ENCODE data around the gene TMEM235.
"Not testable (repeated sequence)": the region's sequence is repeated elsewhere in the genome, so short reads cannot be mapped to it uniquely, and the experiment has no call there.

The TMEM235 gene

DNA sequence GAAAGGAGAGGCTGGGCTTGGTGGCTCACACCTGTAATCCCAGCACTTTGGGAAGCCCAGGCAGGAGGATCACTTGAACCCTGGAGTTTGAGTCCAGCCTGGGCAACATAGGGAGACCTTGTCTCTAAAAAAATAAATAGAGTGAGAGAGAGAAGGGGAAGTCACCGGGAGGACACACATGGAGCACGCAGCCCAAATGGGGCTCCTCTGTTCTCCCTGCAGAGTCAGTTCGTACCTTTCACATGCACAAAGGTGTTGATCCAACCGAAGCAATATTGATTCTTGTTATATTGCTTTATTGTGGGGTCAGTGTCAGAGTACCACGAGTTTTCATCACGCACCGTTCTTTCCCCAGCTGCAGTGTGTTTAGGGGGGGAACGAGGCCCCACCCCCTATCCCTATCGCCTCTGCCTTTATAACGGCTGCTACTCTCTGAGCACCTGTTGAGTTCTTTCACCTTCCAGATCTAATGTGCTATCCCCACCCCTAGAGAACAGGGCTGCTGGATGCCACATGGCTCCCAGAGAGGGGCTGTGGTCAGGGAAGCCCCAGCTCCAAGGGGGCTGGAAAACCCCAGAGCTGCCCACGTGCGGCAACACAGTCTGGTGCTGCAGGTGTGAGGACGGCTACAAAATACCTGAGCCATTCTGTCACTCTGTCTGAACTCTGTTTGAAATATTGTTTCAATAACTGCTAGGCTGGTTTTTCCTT, 1.0 kb upstream of the TMEM235 start:
- H3K27me3 ChIP-seq (ENCODE audit: control insufficient read depth in 1 of 2, insufficient read depth in 2 of 2, low read length in 2 of 2) = peaks cover 33 to 34% of the 10 kb centered on the region in 2 donors
- no peak overlapping the region for H3K9ac ChIP-seq (ENCODE audit: low read depth in 1 of 2, low read length in 2 of 2)
- H3K36me3 ChIP-seq (ENCODE audit: control insufficient read depth in 1 of 2, insufficient read depth in 2 of 2, low read length in 2 of 2) = no peaks in the 10 kb centered on the region
- H3K4me3 ChIP-seq (ENCODE audit: low read depth in 1 of 2, low read length in 2 of 2) = no peak overlapping the region
- peaks cover 0 to 6% of the 10 kb centered on the region in 2 donors for H3K4me1 ChIP-seq (ENCODE audit: control insufficient read depth in 1 of 2, insufficient read depth in 2 of 2, low read length in 2 of 2)
- no peaks in the 10 kb centered on the region for H3K9me3 ChIP-seq (ENCODE audit: control insufficient read depth in 1 of 2, low read length in 2 of 2)
- no peak overlapping the region for H3K27ac ChIP-seq (ENCODE audit: low read depth, low read length)

DNA sequence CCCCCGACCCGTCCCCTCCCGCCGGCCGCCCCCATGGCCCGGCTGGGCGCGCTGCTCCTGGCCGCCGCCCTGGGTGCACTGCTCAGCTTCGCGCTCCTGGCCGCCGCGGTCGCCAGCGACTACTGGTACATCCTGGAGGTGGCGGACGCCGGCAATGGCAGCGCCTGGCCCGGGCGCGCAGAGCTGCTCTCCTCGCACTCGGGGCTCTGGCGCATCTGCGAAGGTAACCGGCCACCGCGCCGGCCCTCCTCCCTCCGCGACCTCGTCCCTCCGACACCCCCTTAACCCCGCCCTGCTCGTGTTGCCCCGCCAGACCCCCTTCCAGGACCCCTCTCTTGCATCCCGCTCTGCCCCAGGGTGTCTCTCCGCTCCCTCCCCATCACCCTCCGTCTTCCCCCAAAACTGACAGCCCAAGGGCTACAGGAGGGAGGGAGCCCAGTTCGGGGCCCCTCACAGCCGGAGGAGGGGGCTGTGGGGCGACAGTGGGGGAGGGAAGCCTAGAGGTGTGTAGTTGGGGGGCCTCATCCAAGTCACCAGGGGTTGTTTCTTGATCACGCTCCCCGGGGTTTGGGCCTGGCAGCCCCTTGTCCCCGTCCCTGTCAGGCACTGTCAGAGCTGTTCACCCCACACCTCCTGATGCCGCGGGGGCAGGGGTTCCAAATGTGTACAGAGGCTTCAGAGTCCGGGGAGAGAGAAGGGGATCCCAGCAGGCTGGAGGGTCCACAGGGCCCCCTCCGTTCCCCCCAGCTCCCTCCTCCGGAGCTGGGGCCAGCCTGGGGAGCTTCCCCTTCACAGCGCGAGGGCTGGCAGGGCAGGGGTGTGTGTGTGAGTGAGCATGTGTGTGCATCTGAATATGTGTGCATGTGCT, 794 bp downstream of the TMEM235 start:
- no peaks in the 10 kb centered on the region for H3K9me3 ChIP-seq (ENCODE audit: control insufficient read depth in 1 of 2, low read length in 2 of 2)
- H3K9ac ChIP-seq (ENCODE audit: low read depth in 1 of 2, low read length in 2 of 2) = no peak overlapping the region
- no peaks in the 10 kb centered on the region for H3K4me1 ChIP-seq (ENCODE audit: control insufficient read depth in 1 of 2, insufficient read depth in 2 of 2, low read length in 2 of 2)
- no peak overlapping the region for H3K27ac ChIP-seq (ENCODE audit: low read depth, low read length)
- peaks cover 31 to 33% of the 10 kb centered on the region in 2 donors for H3K27me3 ChIP-seq (ENCODE audit: control insufficient read depth in 1 of 2, insufficient read depth in 2 of 2, low read length in 2 of 2)
- no peak overlapping the region for H3K4me3 ChIP-seq (ENCODE audit: low read depth in 1 of 2, low read length in 2 of 2)
- no peaks in the 10 kb centered on the region for H3K36me3 ChIP-seq (ENCODE audit: control insufficient read depth in 1 of 2, insufficient read depth in 2 of 2, low read length in 2 of 2)

DNA sequence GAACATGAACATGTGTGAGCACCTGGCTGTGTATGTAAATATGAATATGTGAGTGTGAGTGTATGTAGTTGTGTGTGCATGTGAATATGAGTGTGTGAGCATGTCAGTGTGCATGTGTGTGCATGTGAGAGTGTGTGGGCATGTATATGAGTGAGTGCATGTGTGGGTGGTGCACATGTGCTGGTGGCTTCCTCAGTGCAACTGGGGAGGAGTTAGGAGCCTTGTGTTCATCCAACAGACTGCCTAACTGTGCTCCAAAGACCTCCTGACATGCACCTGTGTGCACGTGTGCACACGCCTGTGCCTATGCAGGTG, 1.4 kb downstream of the TMEM235 start:
- no peak overlapping the region for H3K27ac ChIP-seq (ENCODE audit: low read depth, low read length)
- peaks cover 27 to 33% of the 10 kb centered on the region in 2 donors for H3K27me3 ChIP-seq (ENCODE audit: control insufficient read depth in 1 of 2, insufficient read depth in 2 of 2, low read length in 2 of 2)
- H3K4me1 ChIP-seq (ENCODE audit: control insufficient read depth in 1 of 2, insufficient read depth in 2 of 2, low read length in 2 of 2) = no peaks in the 10 kb centered on the region
- H3K9ac ChIP-seq (ENCODE audit: low read depth in 1 of 2, low read length in 2 of 2) = no peak overlapping the region
- H3K9me3 ChIP-seq (ENCODE audit: control insufficient read depth in 1 of 2, low read length in 2 of 2) = no peaks in the 10 kb centered on the region
- H3K4me3 ChIP-seq (ENCODE audit: low read depth in 1 of 2, low read length in 2 of 2) = no peak overlapping the region
- no peaks in the 10 kb centered on the region for H3K36me3 ChIP-seq (ENCODE audit: control insufficient read depth in 1 of 2, insufficient read depth in 2 of 2, low read length in 2 of 2)

DNA sequence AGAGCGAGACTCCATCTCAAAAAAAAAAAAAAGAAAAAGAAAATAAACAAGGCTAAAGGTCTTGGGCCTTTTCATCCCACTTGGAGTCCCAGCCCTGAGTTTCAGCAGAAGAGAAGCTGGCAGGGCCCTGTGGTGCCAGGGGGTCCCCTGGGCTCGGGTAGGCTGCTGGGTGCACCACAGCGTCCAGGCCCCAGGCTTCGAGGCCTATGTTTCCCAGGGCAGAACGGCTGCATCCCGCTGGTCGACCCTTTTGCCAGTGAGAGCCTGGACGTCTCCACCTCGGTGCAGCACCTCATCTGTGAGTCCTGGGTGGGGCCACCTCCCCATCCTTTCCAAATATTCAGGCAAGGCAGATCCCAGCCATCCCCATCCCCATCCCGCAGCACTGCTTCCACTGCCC, 2.2 kb downstream of the TMEM235 start:
- H3K27ac ChIP-seq (ENCODE audit: low read depth, low read length) = no peak overlapping the region
- no peaks in the 10 kb centered on the region for H3K36me3 ChIP-seq (ENCODE audit: control insufficient read depth in 1 of 2, insufficient read depth in 2 of 2, low read length in 2 of 2)
- no peak overlapping the region for H3K9ac ChIP-seq (ENCODE audit: low read depth in 1 of 2, low read length in 2 of 2)
- peaks cover 26 to 30% of the 10 kb centered on the region in 2 donors for H3K27me3 ChIP-seq (ENCODE audit: control insufficient read depth in 1 of 2, insufficient read depth in 2 of 2, low read length in 2 of 2)
- no peaks in the 10 kb centered on the region for H3K9me3 ChIP-seq (ENCODE audit: control insufficient read depth in 1 of 2, low read length in 2 of 2)
- no peak overlapping the region for H3K4me3 ChIP-seq (ENCODE audit: low read depth in 1 of 2, low read length in 2 of 2)
- H3K4me1 ChIP-seq (ENCODE audit: control insufficient read depth in 1 of 2, insufficient read depth in 2 of 2, low read length in 2 of 2) = no peaks in the 10 kb centered on the region

DNA sequence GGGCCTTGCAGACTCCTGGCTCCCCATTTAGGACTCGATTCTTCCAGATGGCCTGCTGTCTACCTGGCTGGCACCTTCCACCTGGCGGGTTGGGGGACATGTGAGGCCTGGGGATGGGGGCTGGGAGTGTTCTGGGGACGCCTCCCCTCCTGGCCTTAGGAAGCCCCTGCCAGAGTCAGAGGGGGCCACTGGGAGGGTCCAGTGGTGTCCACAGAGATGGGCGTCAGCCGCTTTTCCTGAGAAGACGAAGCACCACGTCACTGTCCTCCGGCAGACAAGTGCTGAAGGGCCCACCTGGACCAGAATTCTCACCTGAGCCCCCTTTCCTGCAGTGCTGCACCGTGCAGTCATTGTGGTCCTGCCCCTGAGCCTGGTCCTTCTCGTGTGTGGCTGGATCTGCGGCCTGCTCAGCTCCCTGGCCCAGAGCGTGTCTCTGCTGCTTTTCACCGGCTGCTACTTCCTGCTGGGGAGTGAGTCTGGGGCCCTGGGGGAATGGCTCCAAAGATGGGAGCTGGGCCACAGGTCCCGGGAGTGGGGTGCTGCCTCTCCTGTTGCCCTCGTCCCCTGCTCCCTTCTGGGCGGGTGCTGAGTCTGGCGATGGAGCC, 2.9 kb downstream of the TMEM235 start:
- H3K9ac ChIP-seq (ENCODE audit: low read depth in 1 of 2, low read length in 2 of 2) = no peak overlapping the region
- H3K27ac ChIP-seq (ENCODE audit: low read depth, low read length) = no peak overlapping the region
- H3K9me3 ChIP-seq (ENCODE audit: control insufficient read depth in 1 of 2, low read length in 2 of 2) = no peaks in the 10 kb centered on the region
- no peaks in the 10 kb centered on the region for H3K4me1 ChIP-seq (ENCODE audit: control insufficient read depth in 1 of 2, insufficient read depth in 2 of 2, low read length in 2 of 2)
- no peak overlapping the region for H3K4me3 ChIP-seq (ENCODE audit: low read depth in 1 of 2, low read length in 2 of 2)
- peaks cover 25 to 29% of the 10 kb centered on the region in 2 donors for H3K27me3 ChIP-seq (ENCODE audit: control insufficient read depth in 1 of 2, insufficient read depth in 2 of 2, low read length in 2 of 2)
- H3K36me3 ChIP-seq (ENCODE audit: control insufficient read depth in 1 of 2, insufficient read depth in 2 of 2, low read length in 2 of 2) = no peaks in the 10 kb centered on the region

DNA sequence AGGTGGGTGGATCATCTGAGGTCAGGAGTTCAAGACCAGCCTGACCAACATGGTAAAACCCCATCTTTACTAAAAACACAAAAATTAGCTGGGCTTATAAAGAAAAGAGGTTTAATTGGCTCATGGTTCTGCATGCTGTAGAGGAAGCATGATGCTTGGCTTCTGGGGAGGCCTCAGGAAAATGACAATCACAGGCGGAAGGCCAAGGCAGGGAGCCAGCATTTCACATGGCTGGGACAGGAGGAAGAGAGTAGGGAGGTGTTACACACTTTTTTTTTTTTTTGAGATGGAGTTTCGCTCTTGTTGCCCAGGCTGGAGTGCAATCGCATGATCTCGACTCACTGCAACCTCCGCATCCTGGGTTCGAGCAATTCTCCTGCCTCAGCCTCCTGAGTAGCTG, 3.6 kb downstream of the TMEM235 start:
- H3K27me3 ChIP-seq (ENCODE audit: control insufficient read depth in 1 of 2, insufficient read depth in 2 of 2, low read length in 2 of 2) = peaks cover 25 to 28% of the 10 kb centered on the region in 2 donors
- H3K9ac ChIP-seq (ENCODE audit: low read depth in 1 of 2, low read length in 2 of 2); H3K9me3 ChIP-seq (ENCODE audit: control insufficient read depth in 1 of 2, low read length in 2 of 2); H3K36me3 ChIP-seq (ENCODE audit: control insufficient read depth in 1 of 2, insufficient read depth in 2 of 2, low read length in 2 of 2); H3K4me1 ChIP-seq (ENCODE audit: control insufficient read depth in 1 of 2, insufficient read depth in 2 of 2, low read length in 2 of 2); H3K27ac ChIP-seq (ENCODE audit: low read depth, low read length); H3K4me3 ChIP-seq (ENCODE audit: low read depth in 1 of 2, low read length in 2 of 2): not testable (repeated sequence)

DNA sequence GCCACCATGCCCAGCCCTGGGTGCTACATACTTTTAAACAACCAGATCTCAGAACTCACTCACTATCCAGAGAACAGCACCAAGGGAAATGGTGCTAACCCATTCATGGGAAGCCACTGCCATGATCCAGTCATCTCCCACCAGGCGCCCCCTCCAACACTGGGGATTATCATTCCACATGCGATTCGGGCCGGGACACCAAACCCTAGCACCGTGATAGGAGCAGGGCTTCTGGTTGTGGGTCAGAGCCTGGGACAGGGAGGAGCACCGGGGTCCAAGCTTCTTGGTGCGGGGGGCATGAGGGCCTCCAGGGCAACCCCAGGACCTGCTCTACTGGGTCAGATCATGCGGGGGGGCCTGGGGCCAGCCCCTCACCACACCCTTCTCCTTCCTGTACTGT, 4.5 kb downstream of the TMEM235 start:
- no peak overlapping the region for H3K27ac ChIP-seq (ENCODE audit: low read depth, low read length)
- peaks cover 17 to 20% of the 10 kb centered on the region in 2 donors for H3K27me3 ChIP-seq (ENCODE audit: control insufficient read depth in 1 of 2, insufficient read depth in 2 of 2, low read length in 2 of 2)
- H3K4me3 ChIP-seq (ENCODE audit: low read depth in 1 of 2, low read length in 2 of 2) = no peak overlapping the region
- H3K9ac ChIP-seq (ENCODE audit: low read depth in 1 of 2, low read length in 2 of 2) = no peak overlapping the region
- H3K9me3 ChIP-seq (ENCODE audit: control insufficient read depth in 1 of 2, low read length in 2 of 2) = no peaks in the 10 kb centered on the region
- no peaks in the 10 kb centered on the region for H3K4me1 ChIP-seq (ENCODE audit: control insufficient read depth in 1 of 2, insufficient read depth in 2 of 2, low read length in 2 of 2)
- H3K36me3 ChIP-seq (ENCODE audit: control insufficient read depth in 1 of 2, insufficient read depth in 2 of 2, low read length in 2 of 2) = no peaks in the 10 kb centered on the region

DNA sequence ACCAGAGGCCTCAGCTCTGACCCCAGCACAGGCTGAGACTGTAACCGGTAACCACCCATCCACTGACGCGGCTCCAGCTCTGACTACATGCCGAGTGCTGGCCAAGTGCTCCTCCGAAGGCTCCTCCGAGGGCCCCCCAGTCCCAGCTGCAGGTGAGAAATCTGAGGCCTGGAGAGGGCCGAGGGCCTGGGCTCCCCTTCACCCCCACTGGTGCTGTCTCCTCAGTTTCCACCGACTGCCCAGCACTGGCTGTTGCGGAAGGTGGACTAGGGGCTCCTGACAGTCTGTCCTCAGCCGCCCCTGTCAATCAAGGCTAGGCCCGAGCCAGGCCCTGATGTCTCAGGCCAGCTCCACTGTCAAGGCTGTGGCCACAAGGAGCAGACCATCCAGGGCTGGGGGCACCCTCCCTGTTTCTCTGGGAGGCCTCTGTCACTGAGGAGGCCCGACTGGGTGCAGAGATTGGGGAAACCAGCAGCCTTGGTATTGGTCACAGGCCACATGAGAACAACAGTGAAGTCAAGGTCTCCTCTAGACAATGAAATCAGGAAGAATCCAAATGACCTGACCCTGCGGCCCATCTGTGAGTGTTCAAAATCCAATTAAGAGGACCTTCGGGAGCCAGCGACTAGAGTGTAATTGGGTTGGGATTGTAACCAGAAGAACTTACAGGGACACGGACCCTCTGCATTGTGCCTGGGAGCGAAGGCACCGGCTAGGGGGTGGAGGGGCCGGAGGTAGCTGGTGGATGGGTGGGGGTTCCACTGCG, 5.1 kb downstream of the TMEM235 start:
- no peak overlapping the region for H3K27ac ChIP-seq (ENCODE audit: low read depth, low read length)
- H3K9me3 ChIP-seq (ENCODE audit: control insufficient read depth in 1 of 2, low read length in 2 of 2) = no peaks in the 10 kb centered on the region
- H3K9ac ChIP-seq (ENCODE audit: low read depth in 1 of 2, low read length in 2 of 2) = no peak overlapping the region
- H3K4me3 ChIP-seq (ENCODE audit: low read depth in 1 of 2, low read length in 2 of 2) = no peak overlapping the region
- H3K4me1 ChIP-seq (ENCODE audit: control insufficient read depth in 1 of 2, insufficient read depth in 2 of 2, low read length in 2 of 2) = no peaks in the 10 kb centered on the region
- H3K36me3 ChIP-seq (ENCODE audit: control insufficient read depth in 1 of 2, insufficient read depth in 2 of 2, low read length in 2 of 2) = no peaks in the 10 kb centered on the region
- peaks cover 11 to 13% of the 10 kb centered on the region in 2 donors for H3K27me3 ChIP-seq (ENCODE audit: control insufficient read depth in 1 of 2, insufficient read depth in 2 of 2, low read length in 2 of 2)

DNA sequence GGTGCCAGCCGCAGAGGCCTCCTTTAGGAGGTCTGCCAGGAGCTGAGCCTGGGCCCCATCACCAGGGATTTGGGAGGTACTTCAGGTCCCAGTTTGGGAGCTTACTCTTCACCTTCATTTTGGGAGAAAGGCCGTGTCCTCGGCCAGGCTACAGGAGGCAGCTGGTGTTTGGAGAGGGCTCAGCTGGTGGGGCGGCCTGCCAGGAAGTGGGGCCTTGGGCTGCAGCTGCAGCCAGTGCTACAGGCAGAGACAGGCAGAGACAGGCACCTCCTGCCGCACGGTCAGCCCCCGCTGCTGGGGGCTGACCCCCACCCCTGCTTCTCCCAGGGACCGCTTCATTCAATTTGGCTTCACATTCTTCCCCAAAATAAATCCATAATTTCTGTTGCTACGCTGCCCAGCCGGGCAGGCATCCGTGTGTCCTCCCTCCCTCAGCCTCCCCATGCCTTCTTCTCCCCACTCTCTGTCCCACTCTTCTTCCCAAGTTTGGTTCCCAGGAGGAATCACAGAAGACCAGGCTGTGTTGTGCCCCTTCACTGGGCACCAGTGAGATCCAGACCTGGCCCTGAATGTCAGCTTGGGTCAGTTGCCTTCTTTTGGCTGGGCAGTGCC, 6.1 kb downstream of the TMEM235 start:
- H3K4me1 ChIP-seq (ENCODE audit: control insufficient read depth in 1 of 2, insufficient read depth in 2 of 2, low read length in 2 of 2) = no peaks in the 10 kb centered on the region
- H3K27ac ChIP-seq (ENCODE audit: low read depth, low read length) = no peak overlapping the region
- no peaks in the 10 kb centered on the region for H3K36me3 ChIP-seq (ENCODE audit: control insufficient read depth in 1 of 2, insufficient read depth in 2 of 2, low read length in 2 of 2)
- peaks cover 5 to 7% of the 10 kb centered on the region in 2 donors for H3K27me3 ChIP-seq (ENCODE audit: control insufficient read depth in 1 of 2, insufficient read depth in 2 of 2, low read length in 2 of 2)
- no peaks in the 10 kb centered on the region for H3K9me3 ChIP-seq (ENCODE audit: control insufficient read depth in 1 of 2, low read length in 2 of 2)
- H3K9ac ChIP-seq (ENCODE audit: low read depth in 1 of 2, low read length in 2 of 2) = no peak overlapping the region
- H3K4me3 ChIP-seq (ENCODE audit: low read depth in 1 of 2, low read length in 2 of 2) = no peak overlapping the region

Measured in duodenal mucosa (tissue), 2 donors.